ENCODE measurements around the gene PSMD3. TPM values are rescaled to one million over a fixed set of nuclear protein-coding genes. Genes with fewer than 3 reads are reported as not detected.

PSMD3 gene
- total and polyA plus RNA-seq, 2 of the 4 experiments (the other 2 are of a cell fraction), result 123 to 155 TPM

GRCh38 chr17:40025559-40025958 is 45.0 kb downstream of the PSMD3 start (continued):
- TF ChIP-seq RCOR1 (IDR thresholded peaks at IDR 0.05; ENCODE audit: insufficient replicate concordance, low read length), result no peak
- no peak for TF ChIP-seq RAD21 (IDR thresholded peaks at IDR 0.05; ENCODE audit: low read length)
- no peak for TF ChIP-seq MXI1 (IDR thresholded peaks at IDR 0.05; ENCODE audit: borderline replicate concordance, low read depth, low read length)
- no peak for TF ChIP-seq RFX5 (IDR thresholded peaks at IDR 0.05; ENCODE audit: low read depth, low read length)
- no peak for TF ChIP-seq POLR2A (IDR thresholded peaks at IDR 0.05; ENCODE audit: low read depth, low read length)
- TF ChIP-seq MAFK (IDR thresholded peaks at IDR 0.05; ENCODE audit: low read depth, low read length), result no peak

- Histone ChIP-seq H3K18ac (ENCODE audit: low read depth, low read length) (no peak overlapping the region), H3K27me3 (ENCODE audit: control insufficient read depth, insufficient read depth, low read length) (no peaks in the 10 kb centered on the region), H3K4me2 (ENCODE audit: low read depth, low read length) (no peak overlapping the region), H4K5ac (ENCODE audit: low read depth, low read length) (no peak overlapping the region), H3K4me3 (ENCODE audit: insufficient read depth, low read depth, low read length) (no peak overlapping the region), H3K79me1 (ENCODE audit: low read depth in 1 of 2, low read length in 2 of 2) (no peaks in the 10 kb centered on the region), H4K20me1 (ENCODE audit: insufficient read depth, low read length) (no peaks in the 10 kb centered on the region), H3K56ac (ENCODE audit: extremely low read depth, insufficient read depth, low read length) (no peak overlapping the region), H3K9me1 (ENCODE audit: insufficient read depth, low read length) (peaks cover 2% of the 10 kb centered on the region; the same call in 1 of the 2 replicates), H2BK5ac (ENCODE audit: low read depth, low read length, poor library complexity, severe bottlenecking) (no peak overlapping the region), H2AFZ (replicated peaks; ENCODE audit: low read length, poor library complexity) (peak overlapping the region; percentile 16), H2AK9ac (replicated peaks; ENCODE audit: low read depth, low read length, poor library complexity) (no peak overlapping the region), H3K14ac (replicated peaks; ENCODE audit: low read depth, low read length) (no peak overlapping the region), H3K4ac (ENCODE audit: low read depth, low read length) (peak overlapping the region; percentile 54; the same call in 1 of the 2 replicates), H3K36me3 (ENCODE audit: control insufficient read depth, insufficient read depth, low read length) (peaks cover 46% of the 10 kb centered on the region), H3K9ac (ENCODE audit: low read depth, low read length) (no peak overlapping the region), H4K8ac (ENCODE audit: low read depth in 2 of 2, low read length in 2 of 2) (no peak overlapping the region), H3K27ac (ENCODE audit: insufficient read depth, low read length) (no peak overlapping the region), H4K91ac (ENCODE audit: insufficient read depth, low read depth, low read length) (no peak overlapping the region), H3K23ac (ENCODE audit: low read depth, low read length) (no peak overlapping the region), H3K9me3 (ENCODE audit: control insufficient read depth, insufficient read depth, low read length) (no peaks in the 10 kb centered on the region), H3K4me1 (ENCODE audit: control insufficient read depth, insufficient read depth, low read length) (peaks cover 16% of the 10 kb centered on the region), H2BK120ac (ENCODE audit: low read depth, low read length) (no peak overlapping the region; the same call in 1 of the 2 replicates), H2BK20ac (ENCODE audit: low read depth, low read length) (no peak overlapping the region), H2BK15ac (ENCODE audit: low read depth, low read length) (no peak overlapping the region), H2AK5ac (ENCODE audit: low read depth, low read length) (no peak overlapping the region)
- in situ Hi-C loops (cut with MboI; ENCODE audit: low sequenced_read_pairs), result loop anchor here (10.0 kb wide), 1 partner anchor 259 kb away; the partner anchor contains the start of gene CDC6
- ATAC-seq (ENCODE audit: low read depth), result no peak
- WGBS, 2 experiments (ENCODE audit: extremely low coverage in 2 of 2, insufficient read length in 1 of 2), result 69% methylated on average over 11 of the region's 22 CpGs; no CpG with 5 or more reads in 1 of the 2 experiments
- dilution Hi-C loops (cut with HindIII; ENCODE audit: low sequenced_read_pairs, unreplicated experiment), result no loop called here
- TF ChIP-seq RCOR1 (IDR thresholded peaks at IDR 0.05; ENCODE audit: insufficient replicate concordance, low read length) (no peak), MAFK (IDR thresholded peaks at IDR 0.05; ENCODE audit: low read depth, low read length) (no peak), FOS (IDR thresholded peaks at IDR 0.05; ENCODE audit: low read depth, low read length) (no peak), SMC3 (IDR thresholded peaks at IDR 0.05; ENCODE audit: low read depth, low read length) (no peak), RFX5 (IDR thresholded peaks at IDR 0.05; ENCODE audit: low read depth, low read length) (no peak), MXI1 (IDR thresholded peaks at IDR 0.05; ENCODE audit: borderline replicate concordance, low read depth, low read length) (no peak), CTCF (conservative IDR thresholded peaks at IDR 0.05; ENCODE audit: low read depth, low read length) (no peak), USF2 (IDR thresholded peaks at IDR 0.05; ENCODE audit: low read depth, low read length) (no peak), CEBPB (IDR thresholded peaks at IDR 0.05; ENCODE audit: low read depth, low read length) (no peak), CHD1 (IDR thresholded peaks at IDR 0.05; ENCODE audit: low read depth, low read length) (no peak), RAD21 (IDR thresholded peaks at IDR 0.05; ENCODE audit: low read length) (no peak)
- intact Hi-C loops (cut with micrococcal nuclease), result no loop called here
- ChIA-PET CTCF (interaction anchor here (1.1 to 1.8 kb wide), 2 partner anchors 11 to 13 kb away, joined by 4 to 7 read pairs; partner anchors contain the start of gene CSF3), POLR2A (ENCODE audit: unreplicated experiment) (no interaction called here)
- DNase-seq, result no peak
- no TSS peak for BruUV-seq (replicated peaks)
Measured at GRCh38 chr17:40025991-40026815, 45.6 kb downstream of the PSMD3 start.
